Neural progenitor cell (in vitro differentiated cells): Measurements from ENCODE around the gene ALMS1.

Experiments used
- EZH2 ChIP-seq: fragments of 200-600 bp; sonication (generic); IDR thresholded peaks from 2 replicates; pipeline ENCODE4 v1.6.1; 2017; ENCODE audit warnings: antibody characterized with exemption, mild to moderate bottlenecking, moderate library complexity
- TF ChIP-seq, protein P1 (sequence below): fragments of 200-600 bp; sonication (generic); IDR thresholded peaks from 2 replicates; pipeline ENCODE4 v1.5.1; 2017; ENCODE audit warnings: antibody characterized with exemption, mild to moderate bottlenecking

DNA sequence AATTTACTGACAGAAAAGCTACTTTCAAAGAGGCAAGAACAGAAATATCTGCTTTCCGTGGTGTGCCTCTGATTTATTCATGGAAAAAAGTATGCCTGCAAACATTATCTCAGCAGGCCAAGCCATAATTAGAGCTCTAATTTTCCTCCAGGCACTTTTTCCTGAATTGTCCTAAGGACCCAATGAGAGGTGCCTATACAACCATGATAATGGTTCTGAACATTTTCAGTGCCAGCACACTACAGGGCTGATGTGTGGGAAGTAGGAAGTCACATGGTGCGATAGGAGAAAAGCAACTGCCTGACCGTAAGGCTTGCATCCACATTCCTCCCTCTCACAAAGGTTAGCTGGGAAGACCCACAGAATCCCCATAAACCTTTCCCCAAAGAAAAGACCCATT lies 46.4 kb upstream of the ALMS1 start:
- TF ChIP-seq, protein P1, sequence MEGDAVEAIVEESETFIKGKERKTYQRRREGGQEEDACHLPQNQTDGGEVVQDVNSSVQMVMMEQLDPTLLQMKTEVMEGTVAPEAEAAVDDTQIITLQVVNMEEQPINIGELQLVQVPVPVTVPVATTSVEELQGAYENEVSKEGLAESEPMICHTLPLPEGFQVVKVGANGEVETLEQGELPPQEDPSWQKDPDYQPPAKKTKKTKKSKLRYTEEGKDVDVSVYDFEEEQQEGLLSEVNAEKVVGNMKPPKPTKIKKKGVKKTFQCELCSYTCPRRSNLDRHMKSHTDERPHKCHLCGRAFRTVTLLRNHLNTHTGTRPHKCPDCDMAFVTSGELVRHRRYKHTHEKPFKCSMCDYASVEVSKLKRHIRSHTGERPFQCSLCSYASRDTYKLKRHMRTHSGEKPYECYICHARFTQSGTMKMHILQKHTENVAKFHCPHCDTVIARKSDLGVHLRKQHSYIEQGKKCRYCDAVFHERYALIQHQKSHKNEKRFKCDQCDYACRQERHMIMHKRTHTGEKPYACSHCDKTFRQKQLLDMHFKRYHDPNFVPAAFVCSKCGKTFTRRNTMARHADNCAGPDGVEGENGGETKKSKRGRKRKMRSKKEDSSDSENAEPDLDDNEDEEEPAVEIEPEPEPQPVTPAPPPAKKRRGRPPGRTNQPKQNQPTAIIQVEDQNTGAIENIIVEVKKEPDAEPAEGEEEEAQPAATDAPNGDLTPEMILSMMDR = no peak
- TF ChIP-seq EZH2 = no peak
